ENCODE data around the gene RPF1. TPM values are rescaled to one million over a fixed set of nuclear protein-coding genes. Genes with fewer than 3 reads are reported as not detected.

RPF1 gene
- total RNA-seq, 2 donors from 2014 or later, result 31.6 to 34.0 TPM

GRCh38 chr1:84450910-84451309, 28.2 kb upstream of the RPF1 start:
- peaks cover 9% of the 10 kb centered on the region for H3K27me3 ChIP-seq (ENCODE audit: control insufficient read depth, insufficient read depth, low read length, poor library complexity, severe bottlenecking)
- no peaks in the 10 kb centered on the region for H3K36me3 ChIP-seq (ENCODE audit: control insufficient read depth, insufficient read depth, low read length)
- Mint-ChIP-seq H3K27me3 (ENCODE audit: insufficient read depth) (peaks cover 29% of the 10 kb centered on the region), H3K36me3 (ENCODE audit: low read depth) (no peaks in the 10 kb centered on the region), H3K4me3 (no peak overlapping the region), H3K4me1 (no peaks in the 10 kb centered on the region), H3K9me3 (peaks cover 16% of the 10 kb centered on the region), H3K27ac (no peak overlapping the region)
- no peak overlapping the region for H3K27ac ChIP-seq (ENCODE audit: low read depth, low read length)
- H3K9ac ChIP-seq (ENCODE audit: extremely low read depth, low read length, poor library complexity, severe bottlenecking), result no peak overlapping the region
- H3K4me1 ChIP-seq (ENCODE audit: control insufficient read depth, insufficient read depth, low read length), result no peaks in the 10 kb centered on the region
- no peak overlapping the region for H3K4me3 ChIP-seq (ENCODE audit: low read length)
- no peaks in the 10 kb centered on the region for H3K9me3 ChIP-seq (ENCODE audit: control insufficient read depth, low read length)
- 86 to 94% methylated on average over 1 to 2 of the region's 2 CpGs for WGBS, 2 experiments (ENCODE audit: insufficient coverage in 1 of 2, insufficient read length in 1 of 2)
- TF ChIP-seq CTCF (conservative IDR thresholded peaks at IDR 0.05), result no peak
- DNase-seq, result no peak

- Mint-ChIP-seq H3K9me3 (peaks cover 5% of the 10 kb centered on the region), H3K36me3 (ENCODE audit: low read depth) (no peaks in the 10 kb centered on the region), H3K4me3 (no peak overlapping the region), H3K27me3 (ENCODE audit: insufficient read depth) (peaks cover 32% of the 10 kb centered on the region), H3K27ac (no peak overlapping the region), H3K4me1 (no peaks in the 10 kb centered on the region)
- Histone ChIP-seq H3K27ac (ENCODE audit: low read depth, low read length) (no peak overlapping the region), H3K27me3 (ENCODE audit: control insufficient read depth, insufficient read depth, low read length, poor library complexity, severe bottlenecking) (peaks cover 24% of the 10 kb centered on the region), H3K4me3 (ENCODE audit: low read length) (no peak overlapping the region), H3K36me3 (ENCODE audit: control insufficient read depth, insufficient read depth, low read length) (no peaks in the 10 kb centered on the region), H3K4me1 (ENCODE audit: control insufficient read depth, insufficient read depth, low read length) (no peaks in the 10 kb centered on the region), H3K9ac (ENCODE audit: extremely low read depth, low read length, poor library complexity, severe bottlenecking) (no peak overlapping the region), H3K9me3 (ENCODE audit: control insufficient read depth, low read length) (no peaks in the 10 kb centered on the region)
- TF ChIP-seq CTCF (conservative IDR thresholded peaks at IDR 0.05), result no peak
- 61 to 100% methylated on average over 1 to 3 of the region's 3 CpGs for WGBS, 2 experiments (ENCODE audit: insufficient coverage in 1 of 2, insufficient read length in 1 of 2)
- DNase-seq, result no peak
Observed at GRCh38 chr1:84452436-84452835, 26.6 kb upstream of the RPF1 start.

- Mint-ChIP-seq H3K27ac (no peak overlapping the region), H3K36me3 (ENCODE audit: low read depth) (no peaks in the 10 kb centered on the region), H3K27me3 (ENCODE audit: insufficient read depth) (peaks cover 63% of the 10 kb centered on the region), H3K4me1 (no peaks in the 10 kb centered on the region), H3K4me3 (no peak overlapping the region), H3K9me3 (no peaks in the 10 kb centered on the region)
- Histone ChIP-seq H3K27me3 (ENCODE audit: control insufficient read depth, insufficient read depth, low read length, poor library complexity, severe bottlenecking) (peaks cover 73% of the 10 kb centered on the region), H3K9me3 (ENCODE audit: control insufficient read depth, low read length) (no peaks in the 10 kb centered on the region), H3K27ac (ENCODE audit: low read depth, low read length) (no peak overlapping the region), H3K9ac (ENCODE audit: extremely low read depth, low read length, poor library complexity, severe bottlenecking) (no peak overlapping the region), H3K4me1 (ENCODE audit: control insufficient read depth, insufficient read depth, low read length) (no peaks in the 10 kb centered on the region), H3K4me3 (ENCODE audit: low read length) (no peak overlapping the region), H3K36me3 (ENCODE audit: control insufficient read depth, insufficient read depth, low read length) (no peaks in the 10 kb centered on the region)
- 86% methylated on average over 1 of the region's 1 CpG; no CpG with 5 or more reads in 1 of the 2 experiments for WGBS, 2 experiments (ENCODE audit: insufficient coverage in 1 of 2, insufficient read length in 1 of 2)
- no peak for TF ChIP-seq CTCF (conservative IDR thresholded peaks at IDR 0.05)
- no peak for DNase-seq
Observed at GRCh38 chr1:84462118-84462517, 16.9 kb upstream of the RPF1 start.

All from endodermal cell (in vitro differentiated cells).